Measurements from ENCODE around the gene TNFRSF18.

TNFRSF18 gene

GRCh38 chr1:1226566-1227362 lies 20.4 kb upstream of the TNFRSF18 start:
- no peak for DNase-seq

DNA sequence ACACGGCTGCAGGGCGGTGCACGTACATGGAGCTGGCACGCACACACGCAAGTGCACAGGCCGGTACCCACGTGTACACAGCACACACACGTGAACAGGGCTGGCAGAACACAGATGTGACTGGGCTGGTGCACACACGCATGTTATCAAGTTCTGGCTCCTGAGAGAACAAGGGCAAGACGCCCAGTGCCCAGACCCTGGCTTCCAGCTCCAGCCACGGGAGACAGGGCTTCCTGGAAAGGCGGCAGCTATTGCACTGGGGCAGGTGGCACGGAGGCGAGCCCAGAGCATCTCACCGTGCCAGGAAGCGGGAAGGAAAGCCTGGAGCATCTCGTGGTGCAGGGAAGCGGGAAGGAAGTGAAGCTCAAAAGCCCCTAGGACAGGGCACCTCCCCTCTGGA lies 19.5 kb upstream of the TNFRSF18 start:
- DNase-seq: no peak

DNA sequence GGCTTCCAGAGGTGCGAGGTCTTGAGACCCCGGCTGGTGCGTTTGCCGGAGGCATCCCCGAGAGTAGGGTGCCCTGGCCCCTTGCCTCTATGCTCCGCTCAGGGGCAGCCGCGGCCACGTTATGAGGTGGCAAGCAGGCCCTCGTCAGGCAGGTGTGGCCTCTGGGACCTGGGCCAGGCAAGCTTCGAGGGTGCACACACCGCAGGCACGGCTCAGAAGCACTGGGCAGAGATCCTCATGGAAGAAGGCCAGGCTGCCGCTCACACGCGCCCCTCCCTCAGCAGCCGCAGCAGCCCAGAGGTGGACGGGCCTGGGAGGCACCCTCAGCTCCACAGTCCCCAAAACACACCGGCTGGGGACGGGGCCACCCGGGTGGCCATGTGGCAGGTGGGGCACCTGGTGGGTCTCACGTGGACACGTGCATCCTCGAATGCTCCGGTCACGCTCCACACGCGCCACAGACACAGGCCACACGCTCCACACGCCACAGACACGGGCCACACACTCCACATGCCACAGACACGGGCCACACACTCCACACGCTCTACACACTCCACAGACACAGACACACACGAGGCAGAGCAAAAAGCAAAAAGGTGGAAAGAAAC lies 18.9 kb upstream of the TNFRSF18 start:
- no peak for DNase-seq

DNA sequence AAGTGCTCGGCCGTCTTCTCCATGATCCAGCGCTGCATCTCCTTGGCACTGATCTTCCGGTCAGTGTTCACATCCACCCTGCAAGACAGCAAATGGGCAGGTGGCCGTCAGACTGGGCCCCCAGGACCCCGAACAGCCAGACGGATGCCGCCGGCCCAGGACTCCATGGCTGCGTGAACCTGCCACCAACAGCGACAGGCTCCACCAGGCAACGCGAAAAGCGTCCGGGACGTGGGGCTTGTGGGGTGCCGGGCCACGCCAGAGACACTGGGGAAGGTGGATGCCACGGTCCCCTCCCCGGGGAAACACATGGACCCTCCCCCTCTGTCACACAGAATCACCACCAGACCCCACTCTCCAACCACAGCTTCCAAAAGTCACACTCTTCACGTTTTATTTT lies 17.5 kb upstream of the TNFRSF18 start:
- no peak for DNase-seq

GRCh38 chr1:1223321-1223720 lies 16.9 kb upstream of the TNFRSF18 start:
- DNase-seq: no peak

GRCh38 chr1:1222575-1223225 lies 16.3 kb upstream of the TNFRSF18 start:
- no peak for DNase-seq

DNA sequence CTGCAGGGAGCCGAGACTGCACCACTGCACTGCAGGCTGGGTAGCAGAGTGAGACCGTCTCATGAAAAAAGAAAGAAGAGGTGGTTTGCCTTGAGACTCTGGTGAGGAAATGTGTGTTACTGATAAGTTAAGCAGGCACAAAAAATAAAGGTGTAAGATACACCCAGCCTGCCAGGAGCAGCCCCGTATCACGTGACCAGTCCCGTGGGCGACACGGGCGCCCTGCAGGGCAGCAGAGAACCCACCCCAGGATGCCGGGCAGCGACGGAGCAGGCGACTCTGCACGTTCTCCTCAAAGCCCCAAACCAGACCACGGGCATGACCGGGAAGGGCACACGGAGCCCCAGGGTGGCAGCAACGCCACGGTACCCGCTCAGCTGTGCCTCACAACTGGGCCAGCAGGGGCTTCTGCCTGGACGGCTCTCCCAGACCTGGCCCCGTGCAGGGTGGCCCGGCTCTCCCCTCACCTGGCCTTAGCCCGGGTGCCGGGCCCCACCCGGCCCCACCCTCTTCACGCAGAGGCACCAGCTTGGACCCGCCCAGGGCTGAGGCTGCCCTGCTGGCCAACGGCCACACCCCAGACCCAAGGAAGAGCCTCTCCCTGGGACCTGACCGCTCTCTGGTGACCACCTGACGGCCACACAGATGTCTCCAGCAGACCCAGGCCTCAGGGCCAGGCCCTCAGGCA lies 15.6 kb upstream of the TNFRSF18 start:
- no peak for DNase-seq

GRCh38 chr1:1220197-1220596 lies 13.8 kb upstream of the TNFRSF18 start:
- no peak for DNase-seq

DNA sequence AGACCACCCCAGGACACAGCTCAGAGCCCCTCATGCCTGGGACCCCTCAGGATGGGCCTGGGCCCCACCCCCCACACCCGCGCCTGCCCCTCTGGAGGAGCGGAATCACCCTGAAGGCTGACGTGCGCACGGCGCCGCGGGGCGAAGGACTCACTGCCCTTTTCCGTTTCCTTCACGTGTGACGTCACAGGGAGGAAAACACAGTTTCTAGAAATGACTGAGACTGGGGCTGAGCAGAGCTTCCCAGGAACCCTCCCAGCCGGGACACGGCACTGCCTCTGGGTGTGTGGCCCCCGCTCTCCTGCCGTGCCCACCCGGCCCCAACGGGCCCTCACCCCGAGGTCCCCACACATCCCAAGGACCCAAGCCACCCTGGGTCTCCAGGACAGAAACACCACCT lies 12.9 kb upstream of the TNFRSF18 start:
- no peak for DNase-seq

DNA sequence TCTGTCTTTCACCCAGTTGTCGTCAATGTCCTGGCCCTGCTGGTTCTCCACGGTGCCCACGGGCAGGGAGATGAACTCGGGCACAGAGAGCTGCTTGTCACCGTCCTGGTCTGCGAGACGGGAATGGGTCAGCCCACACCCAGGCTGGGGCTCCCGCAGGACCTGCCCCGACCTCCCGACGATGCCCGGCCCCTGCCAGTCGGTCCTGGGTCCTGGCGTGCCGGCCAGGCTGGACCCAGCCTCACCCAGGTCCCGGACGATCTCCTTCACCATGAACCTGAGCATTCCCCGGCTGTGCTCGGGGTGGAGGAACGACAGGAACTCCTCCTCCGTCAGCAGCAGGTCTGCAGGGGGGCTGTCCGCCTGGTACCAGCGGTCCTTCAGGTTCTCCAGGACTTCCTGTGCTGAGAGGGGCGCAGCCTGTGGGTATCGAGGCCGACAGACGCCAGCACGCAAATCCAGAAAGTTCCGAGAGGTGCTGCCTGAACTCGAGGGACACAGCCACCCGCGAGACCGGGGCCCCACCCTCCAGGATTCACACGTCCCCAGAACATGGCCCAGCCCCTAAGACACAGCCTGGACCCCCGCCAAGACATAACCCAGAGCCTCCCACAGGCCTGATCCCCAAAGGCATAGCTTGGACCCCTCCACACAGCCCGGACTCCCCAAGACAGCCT lies 12.3 kb upstream of the TNFRSF18 start:
- DNase-seq: no peak

GRCh38 chr1:1217621-1218523 lies 11.5 kb upstream of the TNFRSF18 start:
- no peak for DNase-seq

GRCh38 chr1:1216770-1217620 lies 10.6 kb upstream of the TNFRSF18 start:
- no peak for DNase-seq

GRCh38 chr1:1215881-1216605 lies 9.7 kb upstream of the TNFRSF18 start:
- DNase-seq: no peak

GRCh38 chr1:1215080-1215676 lies 8.8 kb upstream of the TNFRSF18 start:
- no peak for DNase-seq

GRCh38 chr1:1213345-1214265 lies 7.2 kb upstream of the TNFRSF18 start, which contains the start of gene TNFRSF4:
TNFRSF4 (minus strand) TSS chr1:1214153; CDS start chr1:1214127, 26 bp downstream.
- no peak for DNase-seq

- DNase-seq: no peak
Observed at GRCh38 chr1:1212780-1213344, 6.5 kb upstream of the TNFRSF18 start.

GRCh38 chr1:1211541-1212441 lies 5.4 kb upstream of the TNFRSF18 start:
- DNase-seq: no peak
